GM19193 (cell line): Measurements from ENCODE around the gene ALPK1.

Experiments used
- POLR2A ChIP-seq: IDR thresholded peaks from 4 replicates; pipeline ENCODE4 v1.6.1; 2011; ENCODE audit not compliant: insufficient read depth, insufficient read length; ENCODE audit errors: extremely low read depth

The ALPK1 gene

GRCh38 chr4:112379306-112379705 is 82.1 kb downstream of the ALPK1 start:
- TF ChIP-seq POLR2A: no peak

GRCh38 chr4:112381996-112382692 is 85.0 kb downstream of the ALPK1 start:
- no peak for TF ChIP-seq POLR2A

GRCh38 chr4:112386071-112386470 is 88.9 kb downstream of the ALPK1 start:
- TF ChIP-seq POLR2A: no peak

GRCh38 chr4:112402098-112402497 is 104.9 kb downstream of the ALPK1 start:
- TF ChIP-seq POLR2A: no peak

DNA sequence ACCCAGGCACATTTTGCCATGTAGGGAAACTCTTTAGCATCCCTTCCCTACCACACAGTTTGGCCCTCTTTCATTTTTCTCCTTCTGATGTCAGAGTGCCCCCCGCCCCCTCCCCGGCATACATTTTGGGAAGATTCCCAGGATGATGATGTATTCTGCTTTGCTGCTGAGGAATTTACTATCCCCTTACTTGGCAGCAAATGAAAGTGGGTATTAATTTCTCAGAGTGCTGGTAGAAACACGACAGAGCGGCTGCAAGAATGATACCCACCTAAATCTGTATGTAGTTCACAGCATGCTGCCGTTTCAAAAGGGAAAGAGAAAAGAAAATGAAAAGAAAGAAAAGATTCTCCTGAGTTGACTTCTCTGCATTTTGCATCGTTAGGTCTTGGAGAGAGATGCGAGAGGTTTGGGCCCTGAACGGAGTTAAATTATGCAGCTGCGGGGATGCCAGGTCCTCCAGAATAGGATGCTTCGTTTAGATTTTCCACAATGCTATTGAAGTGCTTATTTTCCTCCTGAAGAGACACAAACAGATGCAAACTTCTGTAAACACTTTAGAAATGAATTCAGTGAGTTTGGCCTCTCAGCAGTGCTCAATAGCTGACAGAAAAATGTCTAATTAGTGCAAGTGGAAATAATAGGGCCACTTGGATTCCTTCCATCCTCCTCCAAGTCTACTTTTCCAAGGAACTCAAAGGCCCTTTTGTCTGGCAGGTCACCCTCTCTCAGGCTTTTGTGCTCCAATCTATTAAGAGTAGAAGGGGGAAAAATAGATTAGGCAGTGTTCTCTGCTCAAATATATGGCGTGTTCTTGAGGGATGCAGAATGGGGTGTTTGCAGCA is 106.2 kb downstream of the ALPK1 start:
- no peak for TF ChIP-seq POLR2A

GRCh38 chr4:112410364-112410763 is 113.2 kb downstream of the ALPK1 start:
- no peak for TF ChIP-seq POLR2A

- TF ChIP-seq POLR2A: no peak
Observed at GRCh38 chr4:112410804-112411203, 113.6 kb downstream of the ALPK1 start.

GRCh38 chr4:112411781-112412550 is 114.8 kb downstream of the ALPK1 start:
- no peak for TF ChIP-seq POLR2A

- no peak for TF ChIP-seq POLR2A
Observed at GRCh38 chr4:112416464-112416863, 119.3 kb downstream of the ALPK1 start.

DNA sequence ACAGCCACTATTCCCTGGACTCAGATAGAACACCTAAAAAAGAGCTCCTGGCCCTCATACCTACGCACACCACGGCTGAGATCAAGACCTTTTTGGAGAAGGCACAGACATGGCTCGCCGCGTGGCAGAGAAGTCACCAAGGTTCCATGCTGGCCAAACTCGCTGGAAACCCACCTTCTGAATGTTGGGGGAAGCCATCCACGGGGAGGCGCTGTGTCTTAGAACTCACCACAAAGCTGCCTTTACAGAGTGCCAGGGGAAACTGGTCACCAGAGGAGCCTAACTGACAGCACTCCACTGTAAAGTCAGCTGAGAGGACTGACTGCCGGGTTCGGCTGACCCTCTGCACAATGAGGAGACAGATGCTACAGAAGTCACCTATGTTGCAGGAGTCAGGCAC is 120.9 kb downstream of the ALPK1 start:
- TF ChIP-seq POLR2A: no peak

DNA sequence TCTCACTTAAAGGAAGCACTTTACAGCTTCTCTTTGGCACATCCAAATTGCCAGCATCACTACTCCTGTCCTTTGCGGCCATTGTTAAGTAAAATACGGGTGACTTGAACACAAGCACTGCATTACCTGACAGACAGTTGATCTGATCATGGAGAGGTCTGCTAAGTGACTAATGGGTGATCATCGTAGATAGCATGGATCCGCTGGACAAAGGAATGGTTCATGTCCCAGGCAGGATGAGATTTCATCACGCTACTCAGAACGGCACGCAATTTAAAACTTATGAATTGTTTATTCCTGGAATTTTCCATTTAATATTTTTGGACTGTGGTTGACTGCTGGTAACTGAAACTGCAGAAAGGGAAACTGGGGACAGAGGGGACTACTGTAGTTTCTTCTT is 124.7 kb downstream of the ALPK1 start:
- no peak for TF ChIP-seq POLR2A

DNA sequence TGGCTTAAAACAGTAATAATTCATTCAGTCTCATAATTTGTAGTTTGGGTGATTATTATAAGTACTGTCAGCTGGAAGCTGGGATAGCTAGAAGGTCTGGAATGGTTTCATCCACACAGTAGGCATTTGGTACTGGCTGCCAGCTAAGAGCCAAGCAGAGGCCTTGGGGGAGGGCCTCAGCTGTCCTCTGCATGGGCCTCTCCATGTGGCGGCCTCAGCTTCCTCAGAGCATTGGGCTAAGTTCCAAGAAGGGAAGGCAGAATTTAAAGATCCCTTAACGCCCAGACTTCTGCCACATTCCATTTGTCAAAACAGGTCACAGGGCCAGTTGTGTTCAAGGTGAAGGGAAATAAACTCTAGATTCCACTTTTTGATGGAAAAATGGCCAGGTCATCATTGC is 125.5 kb downstream of the ALPK1 start:
- TF ChIP-seq POLR2A: no peak

- TF ChIP-seq POLR2A: no peak
Observed at GRCh38 chr4:112423591-112423990, 126.4 kb downstream of the ALPK1 start.

GRCh38 chr4:112425823-112426222 is 128.7 kb downstream of the ALPK1 start:
- TF ChIP-seq POLR2A: no peak

DNA sequence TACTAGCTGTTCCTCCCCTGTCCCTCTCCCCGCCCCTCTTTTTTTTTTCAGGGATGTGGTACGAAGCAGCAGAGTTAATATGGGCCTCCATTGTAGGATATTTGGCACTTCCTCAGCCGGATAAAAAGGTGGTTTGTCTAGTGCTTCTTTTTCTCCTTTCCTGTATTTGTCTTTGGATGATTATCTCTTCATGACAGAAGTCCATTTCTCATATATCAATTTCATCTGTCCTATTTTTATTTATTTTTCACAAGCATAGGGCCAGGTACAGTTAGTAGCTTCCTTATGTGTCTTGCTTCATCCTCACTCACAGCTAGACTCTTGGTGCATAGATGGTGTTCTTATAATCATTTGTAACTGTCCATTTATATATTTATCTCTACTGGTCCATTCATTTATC is 129.2 kb downstream of the ALPK1 start:
- no peak for TF ChIP-seq POLR2A
